Dendritic cell treated with granulocyte-macrophage colony-stimulating factor and Interleukin-4, amounts not matched to agents 40 ng/mL and 50 ng/mL, for 4 days (primary cell): ENCODE measurements around the gene OBSCN.
"Not testable (repeated sequence)": the region's sequence is repeated elsewhere in the genome, so short reads cannot be mapped to it uniquely, and the experiment has no call there.

Source experiments
- H3K27ac Mint-ChIP-seq: one replicate; pipeline ENCODE4 v1.8.0; 2022; ENCODE audit warnings: mild to moderate bottlenecking, mixed read lengths
- H3K27me3 Mint-ChIP-seq: one replicate; pipeline ENCODE4 v1.8.0; 2022; ENCODE audit warnings: mild to moderate bottlenecking, mixed read lengths
- H3K36me3 Mint-ChIP-seq: one replicate; pipeline ENCODE4 v1.8.0; 2022; ENCODE audit warnings: low read depth, mixed read lengths
- H3K4me1 Mint-ChIP-seq: one replicate; pipeline ENCODE4 v1.8.0; 2022; ENCODE audit warnings: low read depth, mixed read lengths
- H3K4me3 Mint-ChIP-seq: one replicate; pipeline ENCODE4 v1.8.0; 2022; ENCODE audit warnings: mild to moderate bottlenecking, moderate library complexity, mixed read lengths
- H3K9me3 Mint-ChIP-seq: one replicate; pipeline ENCODE4 v1.8.0; 2022; ENCODE audit warnings: mixed read lengths
- intact Hi-C: fragments of 100-400 bp; cut with micrococcal nuclease; formaldehyde crosslinking; loops from one replicate; pipeline ENCODE4 v1.15.0; 2022

The OBSCN gene

DNA sequence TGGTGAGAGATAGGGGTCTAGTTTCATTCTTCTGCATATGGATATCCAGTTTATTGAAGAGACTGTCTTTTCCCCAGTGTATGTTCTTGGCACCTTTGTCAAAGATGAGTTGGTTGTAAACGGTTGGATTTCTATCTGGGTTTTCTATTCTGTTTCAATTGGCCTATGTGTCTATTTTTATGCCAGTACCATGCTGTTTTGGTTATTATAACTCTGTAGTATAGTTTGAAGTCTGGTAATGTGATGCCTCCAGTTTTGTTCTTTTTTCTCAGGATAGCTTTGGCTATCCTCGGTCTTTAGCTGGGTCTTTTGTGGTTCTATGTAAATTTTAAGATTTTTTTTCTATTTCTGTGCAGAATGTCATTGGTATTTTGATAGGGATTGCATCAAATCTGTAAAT lies 19.6 kb upstream of the OBSCN start:
- intact Hi-C loops, result not testable (repeated sequence)

GRCh38 chr1:228190182-228190581 lies 17.7 kb upstream of the OBSCN start:
- Mint-ChIP-seq H3K27ac (no peak overlapping the region), H3K4me1 (no peaks in the 10 kb centered on the region), H3K27me3 (no peaks in the 10 kb centered on the region), H3K36me3 (no peaks in the 10 kb centered on the region), H3K9me3 (no peaks in the 10 kb centered on the region), H3K4me3 (no peak overlapping the region)
- intact Hi-C loops, result no loop called here

More for the DNA sequence above, 19.6 kb upstream of the OBSCN start:
- not testable (repeated sequence) for H3K4me3 Mint-ChIP-seq, H3K4me1 Mint-ChIP-seq, H3K27me3 Mint-ChIP-seq, H3K27ac Mint-ChIP-seq, H3K9me3 Mint-ChIP-seq, H3K36me3 Mint-ChIP-seq

GRCh38 chr1:228190778-228191177 lies 17.1 kb upstream of the OBSCN start:
- H3K36me3 Mint-ChIP-seq, result no peaks in the 10 kb centered on the region
- no peaks in the 10 kb centered on the region for H3K9me3 Mint-ChIP-seq
- H3K27ac Mint-ChIP-seq, result no peak overlapping the region
- intact Hi-C loops, result no loop called here
- H3K27me3 Mint-ChIP-seq, result no peaks in the 10 kb centered on the region
- H3K4me1 Mint-ChIP-seq, result no peaks in the 10 kb centered on the region
- H3K4me3 Mint-ChIP-seq, result no peak overlapping the region

DNA sequence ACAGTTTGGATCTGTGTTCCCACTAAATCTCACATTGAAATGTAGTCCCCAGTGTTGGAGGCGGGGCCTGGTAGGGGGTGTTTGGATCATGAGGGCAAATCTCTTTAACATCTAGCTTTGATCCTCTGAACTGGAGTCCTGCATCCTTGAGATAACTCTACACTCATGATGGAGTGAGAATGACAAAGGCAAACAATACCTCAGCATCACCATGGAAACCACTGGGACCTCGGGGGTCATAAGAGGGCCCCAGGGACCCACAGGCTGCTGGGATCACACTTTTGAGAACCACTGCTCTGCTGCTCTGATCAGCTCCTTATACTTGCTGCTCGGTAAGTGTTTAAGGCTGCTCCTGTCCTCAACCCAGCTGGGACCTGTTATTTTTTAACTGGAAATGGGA lies 13.4 kb upstream of the OBSCN start:
- H3K4me3 Mint-ChIP-seq, result no peak overlapping the region
- no peak overlapping the region for H3K27ac Mint-ChIP-seq
- no peaks in the 10 kb centered on the region for H3K27me3 Mint-ChIP-seq
- intact Hi-C loops, result no loop called here
- H3K9me3 Mint-ChIP-seq, result peaks cover 22% of the 10 kb centered on the region
- H3K4me1 Mint-ChIP-seq, result no peaks in the 10 kb centered on the region
- H3K36me3 Mint-ChIP-seq, result peaks cover 7% of the 10 kb centered on the region

GRCh38 chr1:228194921-228195812 lies 12.7 kb upstream of the OBSCN start:
- intact Hi-C loops, result no loop called here
- Mint-ChIP-seq H3K9me3 (peaks cover 29% of the 10 kb centered on the region), H3K4me1 (no peaks in the 10 kb centered on the region), H3K27me3 (no peaks in the 10 kb centered on the region), H3K27ac (no peak overlapping the region), H3K36me3 (peaks cover 8% of the 10 kb centered on the region), H3K4me3 (no peak overlapping the region)

DNA sequence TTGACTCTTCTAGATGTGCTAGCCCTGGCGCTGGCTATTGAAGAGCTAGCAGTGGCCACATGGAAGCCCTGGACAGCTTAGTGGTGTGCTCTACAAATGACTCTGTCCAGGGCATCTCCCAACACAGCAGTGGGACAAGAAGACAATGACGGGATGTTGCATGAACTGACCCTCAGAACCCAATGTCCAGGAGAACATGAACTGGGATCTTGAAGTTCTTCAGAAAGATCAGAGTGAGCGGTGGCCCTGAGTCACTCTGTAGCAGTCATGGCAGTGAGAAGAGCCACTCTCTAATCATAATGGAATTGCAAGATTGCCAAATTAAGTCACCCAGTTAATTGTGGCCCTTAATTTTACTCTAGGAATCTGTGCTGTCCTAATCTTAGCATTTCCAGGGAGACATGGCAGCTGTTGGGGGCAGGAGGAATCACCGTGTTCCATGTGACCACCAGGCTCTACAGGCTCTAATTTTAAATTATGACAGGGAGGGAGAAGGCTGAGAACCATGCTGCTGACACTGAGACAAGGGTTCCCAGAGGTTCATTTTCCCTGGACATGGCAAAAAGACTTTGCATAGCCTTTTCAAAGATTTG lies 10.2 kb upstream of the OBSCN start:
- H3K9me3 Mint-ChIP-seq, result peaks cover 34% of the 10 kb centered on the region
- intact Hi-C loops, result no loop called here
- peaks cover 8% of the 10 kb centered on the region for H3K36me3 Mint-ChIP-seq
- H3K27ac Mint-ChIP-seq, result no peak overlapping the region
- H3K27me3 Mint-ChIP-seq, result no peaks in the 10 kb centered on the region
- no peaks in the 10 kb centered on the region for H3K4me1 Mint-ChIP-seq
- H3K4me3 Mint-ChIP-seq, result no peak overlapping the region

GRCh38 chr1:228198977-228199590 lies 8.8 kb upstream of the OBSCN start:
- Mint-ChIP-seq H3K27ac (no peak overlapping the region), H3K4me1 (no peaks in the 10 kb centered on the region), H3K27me3 (no peaks in the 10 kb centered on the region), H3K4me3 (no peak overlapping the region), H3K9me3 (peaks cover 34% of the 10 kb centered on the region), H3K36me3 (peaks cover 8% of the 10 kb centered on the region)
- intact Hi-C loops, result no loop called here

GRCh38 chr1:228204958-228205357 lies 2.9 kb upstream of the OBSCN start:
- H3K27ac Mint-ChIP-seq, result no peak overlapping the region
- H3K36me3 Mint-ChIP-seq, result no peaks in the 10 kb centered on the region
- peaks cover 7% of the 10 kb centered on the region for H3K9me3 Mint-ChIP-seq
- intact Hi-C loops, result no loop called here
- H3K4me1 Mint-ChIP-seq, result no peaks in the 10 kb centered on the region
- H3K4me3 Mint-ChIP-seq, result no peak overlapping the region
- H3K27me3 Mint-ChIP-seq, result peaks cover 18% of the 10 kb centered on the region

DNA sequence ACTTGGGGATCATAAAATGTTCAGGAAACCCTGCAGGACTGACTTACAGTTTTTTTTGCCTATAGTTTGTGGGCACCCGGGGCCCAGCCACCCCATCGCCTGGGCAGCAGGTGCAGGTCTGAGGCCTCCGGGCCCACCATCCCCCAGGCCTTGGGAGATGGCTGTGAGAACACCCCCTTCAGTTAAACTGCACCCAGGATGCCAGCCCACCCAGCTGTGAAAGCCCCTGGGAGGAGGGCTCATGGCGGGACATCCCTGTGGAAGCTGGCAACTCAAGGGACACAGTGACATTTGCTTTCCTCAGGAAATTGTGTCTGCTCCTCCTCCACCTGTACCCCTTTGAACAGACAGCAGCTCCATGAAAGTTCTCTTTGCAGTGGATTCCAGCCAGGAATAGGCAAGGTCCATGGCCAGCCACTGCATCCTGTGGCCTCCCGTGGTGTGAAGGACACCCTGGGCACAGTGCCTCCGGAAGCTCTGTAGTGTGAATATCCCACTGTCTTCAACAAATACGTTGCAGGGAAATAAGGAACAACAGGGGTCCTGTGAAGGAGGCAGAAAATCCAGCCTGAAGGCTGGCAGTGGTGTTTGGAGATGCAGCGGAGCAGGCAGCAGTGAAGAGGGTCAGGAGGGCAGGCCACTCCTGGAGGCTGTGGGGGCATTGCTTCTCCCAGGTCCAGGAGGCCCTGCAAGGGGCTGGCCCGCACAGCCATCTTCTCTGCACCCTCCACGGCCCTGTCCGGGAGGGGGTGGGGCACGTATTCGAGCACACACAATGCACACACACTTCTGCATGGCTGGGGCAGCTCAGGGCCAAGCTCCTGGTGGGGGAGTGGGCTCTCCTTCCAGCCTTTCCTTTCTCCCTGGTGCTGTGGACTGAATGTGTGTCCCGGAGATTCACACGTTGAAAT lies 2.1 kb upstream of the OBSCN start:
- H3K27ac Mint-ChIP-seq, result no peak overlapping the region
- intact Hi-C loops, result no loop called here
- H3K27me3 Mint-ChIP-seq, result peaks cover 18% of the 10 kb centered on the region
- H3K36me3 Mint-ChIP-seq, result no peaks in the 10 kb centered on the region
- no peaks in the 10 kb centered on the region for H3K4me1 Mint-ChIP-seq
- H3K9me3 Mint-ChIP-seq, result no peaks in the 10 kb centered on the region
- no peak overlapping the region for H3K4me3 Mint-ChIP-seq

GRCh38 chr1:228206582-228207351 lies 1.1 kb upstream of the OBSCN start:
- Mint-ChIP-seq H3K36me3 (no peaks in the 10 kb centered on the region), H3K4me1 (no peaks in the 10 kb centered on the region), H3K4me3 (no peak overlapping the region), H3K27ac (no peak overlapping the region), H3K9me3 (no peaks in the 10 kb centered on the region), H3K27me3 (peaks cover 23% of the 10 kb centered on the region)
- intact Hi-C loops, result no loop called here

- Mint-ChIP-seq H3K36me3 (no peaks in the 10 kb centered on the region), H3K4me3 (no peak overlapping the region), H3K9me3 (no peaks in the 10 kb centered on the region), H3K4me1 (no peaks in the 10 kb centered on the region), H3K27ac (no peak overlapping the region), H3K27me3 (peaks cover 23% of the 10 kb centered on the region)
- intact Hi-C loops, result no loop called here
Measured at GRCh38 chr1:228207381-228207810, 448 bp upstream of the OBSCN start.

DNA sequence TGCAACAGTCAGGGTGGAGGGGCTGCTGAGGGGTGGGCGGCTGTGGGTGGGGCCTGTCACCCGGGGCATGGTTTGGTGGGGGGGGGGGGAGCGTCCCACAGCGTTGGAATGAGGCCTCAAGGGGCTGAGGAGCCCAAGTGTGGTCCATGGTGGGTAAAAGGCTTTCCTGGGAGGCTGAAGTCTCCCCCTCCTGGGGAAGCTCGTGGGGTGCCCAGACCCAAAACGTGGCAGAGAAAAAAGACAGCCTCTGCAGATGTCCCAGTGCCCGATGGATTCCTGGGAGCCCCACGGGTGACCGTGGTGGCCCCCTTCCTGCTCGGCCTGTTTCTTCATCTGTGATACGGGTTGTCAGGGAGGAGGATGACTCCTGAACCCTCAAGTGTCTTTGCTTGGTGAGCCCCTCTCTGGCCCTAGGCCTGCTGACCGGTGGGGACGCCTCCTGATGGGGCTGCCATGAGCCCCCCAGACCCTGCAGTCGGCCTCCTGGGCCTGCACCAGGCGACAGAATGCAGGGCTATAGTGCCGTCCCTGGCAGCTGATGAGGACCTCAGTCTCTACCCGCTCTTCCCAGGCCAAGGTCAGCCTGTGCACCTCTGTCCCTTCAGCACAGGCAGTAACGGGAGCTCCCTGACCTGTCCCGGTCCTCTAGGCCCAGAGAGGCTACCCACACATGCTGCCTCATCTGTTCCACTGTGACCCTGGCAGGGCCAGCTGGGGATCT lies 1.1 kb downstream of the OBSCN start:
- Mint-ChIP-seq H3K27ac (no peak overlapping the region), H3K4me1 (peaks cover 8% of the 10 kb centered on the region), H3K27me3 (peaks cover 32% of the 10 kb centered on the region), H3K4me3 (no peak overlapping the region), H3K9me3 (no peaks in the 10 kb centered on the region), H3K36me3 (no peaks in the 10 kb centered on the region)
- intact Hi-C loops, result no loop called here

DNA sequence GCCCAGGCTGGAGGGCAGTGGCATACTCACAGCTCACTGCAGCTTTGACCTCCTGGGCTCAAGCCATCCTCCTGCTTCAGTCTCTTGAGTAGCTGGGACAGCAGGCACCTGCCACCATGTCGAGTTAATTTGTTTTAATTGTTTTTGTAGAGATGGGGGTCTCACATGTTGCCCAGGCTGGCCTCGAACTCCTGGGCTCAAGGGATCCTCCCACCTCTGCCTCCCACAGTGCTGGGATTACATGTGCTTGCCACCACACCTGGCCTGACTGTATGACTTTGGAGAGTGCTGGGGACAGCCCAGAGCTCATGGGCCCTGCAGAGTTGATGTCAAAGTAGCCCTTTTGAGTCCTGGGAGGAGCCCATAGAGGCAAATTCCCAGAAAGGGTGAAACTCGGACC lies 1.8 kb downstream of the OBSCN start:
- H3K4me3 Mint-ChIP-seq, result no peak overlapping the region
- no peaks in the 10 kb centered on the region for H3K36me3 Mint-ChIP-seq
- no peaks in the 10 kb centered on the region for H3K9me3 Mint-ChIP-seq
- H3K27ac Mint-ChIP-seq, result no peak overlapping the region
- peaks cover 39% of the 10 kb centered on the region for H3K27me3 Mint-ChIP-seq
- intact Hi-C loops, result no loop called here
- H3K4me1 Mint-ChIP-seq, result peaks cover 8% of the 10 kb centered on the region
